ENCODE data around the gene PDE4C. TPM values are rescaled to one million over a fixed set of nuclear protein-coding genes. Genes with fewer than 3 reads are reported as not detected.
A peak's percentile ranks its signal among the peaks of the same experiment; 100 is the strongest.
"Not testable (repeated sequence)": the region's sequence is repeated elsewhere in the genome, so short reads cannot be mapped to it uniquely, and the experiment has no call there.

PDE4C gene
- total RNA-seq, 1 experiment from 2014 or later: 3.0 TPM

DNA sequence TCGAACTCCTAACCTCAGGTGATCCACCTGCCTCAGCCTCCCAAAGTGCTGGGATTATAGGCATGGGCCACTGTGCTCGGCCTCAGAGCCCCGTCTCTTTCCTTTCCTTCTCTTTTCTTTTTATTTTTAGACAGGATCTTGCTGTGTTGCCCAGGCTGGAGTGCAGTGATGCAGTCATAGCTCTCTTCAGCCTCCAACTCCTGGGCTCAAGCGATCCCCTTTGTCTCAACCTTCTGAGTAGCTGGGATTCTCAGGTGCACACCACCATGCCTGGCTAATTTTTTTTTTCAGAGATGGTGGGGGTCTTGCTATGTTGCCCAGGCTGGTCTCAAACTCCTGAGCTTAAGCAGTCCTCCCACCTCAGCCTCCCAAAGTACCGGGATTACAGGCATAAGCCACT, 16.3 kb downstream of the PDE4C start:
- H3K4me1 Mint-ChIP-seq: peaks cover 12% of the 10 kb centered on the region; the same call in 1 of the 2 replicates
- not testable (repeated sequence) for H3K9me3 Mint-ChIP-seq; H3K36me3 Mint-ChIP-seq; H3K4me3 Mint-ChIP-seq; DNase-seq (ENCODE audit: low spot score); ATAC-seq; H3K27me3 Mint-ChIP-seq (ENCODE audit: low read depth); H3K27ac Mint-ChIP-seq
- ChIA-PET POLR2A (interaction anchor here (1.3 kb wide), 1 partner anchor 11 kb away, joined by 4 read pairs; no protein-coding TSS in a partner anchor), CTCF (interaction anchor here (0.7 to 9.7 kb wide), 8 partner anchors 14 to 379 kb away, joined by 3 to 369 read pairs (median 4); a partner anchor contains a TSS)
- peak; percentile 59; the same call in 1 of the 2 replicates for TF ChIP-seq ZNF121 (CRISPR knock-in tag; IDR thresholded peaks at IDR 0.05)

DNA sequence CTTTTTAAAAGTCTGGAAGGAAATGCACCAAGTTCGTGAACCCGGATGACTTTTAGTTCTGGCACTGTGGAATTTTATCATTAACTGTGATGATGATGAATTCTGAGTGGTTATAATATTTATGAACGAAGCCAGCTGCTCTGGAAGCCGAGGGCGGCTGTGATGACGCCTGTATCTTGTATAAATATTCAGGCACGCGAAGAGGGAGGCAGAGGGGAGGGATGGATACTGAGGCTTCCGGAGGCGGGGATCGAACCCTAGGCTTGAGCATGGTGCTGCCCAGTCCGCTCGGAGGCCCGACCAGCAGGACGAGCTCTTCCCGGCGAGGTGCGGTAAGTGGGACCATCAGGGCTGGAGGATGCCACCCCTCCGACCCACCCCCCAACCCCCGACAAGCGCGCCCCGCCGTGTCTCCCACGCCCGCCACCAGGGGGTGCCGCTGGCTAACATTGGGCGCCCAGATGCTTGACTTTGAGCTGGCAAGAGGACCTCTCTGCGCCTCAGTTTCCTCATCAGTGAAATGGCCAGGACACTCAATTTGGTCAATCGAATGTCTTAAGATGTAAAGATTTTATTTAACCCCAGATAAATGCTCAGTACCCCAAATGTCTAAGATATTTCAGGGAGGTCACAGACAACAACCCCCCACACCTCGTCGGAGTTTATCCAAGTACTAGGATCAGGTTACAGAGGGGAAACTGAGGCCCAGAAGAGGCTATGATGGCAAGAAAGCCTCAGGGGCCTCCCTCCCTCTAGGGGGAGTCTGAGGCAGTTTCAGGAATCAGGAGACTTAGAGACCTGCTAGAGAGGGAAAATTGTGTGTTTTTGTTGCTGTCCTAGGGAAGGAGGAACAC, 17.9 kb downstream of the PDE4C start:
- no peaks in the 10 kb centered on the region for H3K36me3 Mint-ChIP-seq
- H3K27ac Mint-ChIP-seq: no peak overlapping the region; the same call in 1 of the 2 replicates
- no peak for ATAC-seq
- TF ChIP-seq CREB1 (CRISPR knock-in tag; IDR thresholded peaks at IDR 0.05) (no peak), NR3C1 (CRISPR knock-in tag; conservative IDR thresholded peaks at IDR 0.05; ENCODE audit: low read depth) (no peak), GTF2I (CRISPR knock-in tag; conservative IDR thresholded peaks at IDR 0.05) (peak; percentile 80; the same call in 1 of the 2 replicates), JAZF1 (CRISPR knock-in tag; IDR thresholded peaks at IDR 0.05) (no peak)
- TF ChIP-seq, protein P1, sequence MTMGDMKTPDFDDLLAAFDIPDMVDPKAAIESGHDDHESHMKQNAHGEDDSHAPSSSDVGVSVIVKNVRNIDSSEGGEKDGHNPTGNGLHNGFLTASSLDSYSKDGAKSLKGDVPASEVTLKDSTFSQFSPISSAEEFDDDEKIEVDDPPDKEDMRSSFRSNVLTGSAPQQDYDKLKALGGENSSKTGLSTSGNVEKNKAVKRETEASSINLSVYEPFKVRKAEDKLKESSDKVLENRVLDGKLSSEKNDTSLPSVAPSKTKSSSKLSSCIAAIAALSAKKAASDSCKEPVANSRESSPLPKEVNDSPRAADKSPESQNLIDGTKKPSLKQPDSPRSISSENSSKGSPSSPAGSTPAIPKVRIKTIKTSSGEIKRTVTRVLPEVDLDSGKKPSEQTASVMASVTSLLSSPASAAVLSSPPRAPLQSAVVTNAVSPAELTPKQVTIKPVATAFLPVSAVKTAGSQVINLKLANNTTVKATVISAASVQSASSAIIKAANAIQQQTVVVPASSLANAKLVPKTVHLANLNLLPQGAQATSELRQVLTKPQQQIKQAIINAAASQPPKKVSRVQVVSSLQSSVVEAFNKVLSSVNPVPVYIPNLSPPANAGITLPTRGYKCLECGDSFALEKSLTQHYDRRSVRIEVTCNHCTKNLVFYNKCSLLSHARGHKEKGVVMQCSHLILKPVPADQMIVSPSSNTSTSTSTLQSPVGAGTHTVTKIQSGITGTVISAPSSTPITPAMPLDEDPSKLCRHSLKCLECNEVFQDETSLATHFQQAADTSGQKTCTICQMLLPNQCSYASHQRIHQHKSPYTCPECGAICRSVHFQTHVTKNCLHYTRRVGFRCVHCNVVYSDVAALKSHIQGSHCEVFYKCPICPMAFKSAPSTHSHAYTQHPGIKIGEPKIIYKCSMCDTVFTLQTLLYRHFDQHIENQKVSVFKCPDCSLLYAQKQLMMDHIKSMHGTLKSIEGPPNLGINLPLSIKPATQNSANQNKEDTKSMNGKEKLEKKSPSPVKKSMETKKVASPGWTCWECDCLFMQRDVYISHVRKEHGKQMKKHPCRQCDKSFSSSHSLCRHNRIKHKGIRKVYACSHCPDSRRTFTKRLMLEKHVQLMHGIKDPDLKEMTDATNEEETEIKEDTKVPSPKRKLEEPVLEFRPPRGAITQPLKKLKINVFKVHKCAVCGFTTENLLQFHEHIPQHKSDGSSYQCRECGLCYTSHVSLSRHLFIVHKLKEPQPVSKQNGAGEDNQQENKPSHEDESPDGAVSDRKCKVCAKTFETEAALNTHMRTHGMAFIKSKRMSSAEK (CRISPR knock-in tag; IDR thresholded peaks at IDR 0.05; ENCODE audit: borderline replicate concordance): 0 out of 2 replicates have a peak, but pooled peaks have one; percentile 26
- TF ChIP-seq, protein P2, sequence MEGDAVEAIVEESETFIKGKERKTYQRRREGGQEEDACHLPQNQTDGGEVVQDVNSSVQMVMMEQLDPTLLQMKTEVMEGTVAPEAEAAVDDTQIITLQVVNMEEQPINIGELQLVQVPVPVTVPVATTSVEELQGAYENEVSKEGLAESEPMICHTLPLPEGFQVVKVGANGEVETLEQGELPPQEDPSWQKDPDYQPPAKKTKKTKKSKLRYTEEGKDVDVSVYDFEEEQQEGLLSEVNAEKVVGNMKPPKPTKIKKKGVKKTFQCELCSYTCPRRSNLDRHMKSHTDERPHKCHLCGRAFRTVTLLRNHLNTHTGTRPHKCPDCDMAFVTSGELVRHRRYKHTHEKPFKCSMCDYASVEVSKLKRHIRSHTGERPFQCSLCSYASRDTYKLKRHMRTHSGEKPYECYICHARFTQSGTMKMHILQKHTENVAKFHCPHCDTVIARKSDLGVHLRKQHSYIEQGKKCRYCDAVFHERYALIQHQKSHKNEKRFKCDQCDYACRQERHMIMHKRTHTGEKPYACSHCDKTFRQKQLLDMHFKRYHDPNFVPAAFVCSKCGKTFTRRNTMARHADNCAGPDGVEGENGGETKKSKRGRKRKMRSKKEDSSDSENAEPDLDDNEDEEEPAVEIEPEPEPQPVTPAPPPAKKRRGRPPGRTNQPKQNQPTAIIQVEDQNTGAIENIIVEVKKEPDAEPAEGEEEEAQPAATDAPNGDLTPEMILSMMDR (IDR thresholded peaks at IDR 0.05): peak; percentile 66
- H3K9me3 Mint-ChIP-seq: no peaks in the 10 kb centered on the region
- POLR2A ChIA-PET: interaction anchor here (1.3 to 1.5 kb wide), 3 partner anchors 24 to 73 kb away, joined by 4 to 7 read pairs (median 6); partner anchors contain the start of gene JUND
- H3K27me3 Mint-ChIP-seq (ENCODE audit: low read depth): no peaks in the 10 kb centered on the region
- no peak overlapping the region for H3K4me3 Mint-ChIP-seq
- CTCF ChIA-PET: interaction anchor here (0.5 to 9.7 kb wide), 46 partner anchors 9 to 547 kb away, joined by 3 to 369 read pairs (median 4); partner anchors contain the start of genes ARRDC2, GDF15, IQCN and JUND
- peaks cover 12% of the 10 kb centered on the region for H3K4me1 Mint-ChIP-seq
- peak; percentile 74 for DNase-seq (ENCODE audit: low spot score)

DNA sequence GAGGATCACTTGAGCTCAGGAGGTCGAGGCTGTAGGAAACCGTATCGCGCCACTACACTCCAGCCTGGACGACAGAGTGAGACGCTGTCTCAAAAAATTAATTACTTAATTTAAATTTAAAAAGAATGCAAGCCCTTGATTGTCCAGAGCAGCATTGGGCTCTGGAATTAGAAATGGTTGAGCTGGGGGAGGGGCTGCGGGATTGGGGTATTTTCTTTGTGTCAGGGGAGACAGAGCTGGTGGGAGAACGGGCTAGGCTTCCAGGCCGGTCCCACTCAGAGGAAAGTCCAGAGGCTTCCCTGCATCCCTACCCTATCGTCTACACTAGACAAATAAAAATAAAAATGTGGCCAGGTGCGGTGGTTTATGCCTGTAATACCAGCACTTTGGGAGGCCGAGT, 20.2 kb downstream of the PDE4C start:
- DNase-seq (ENCODE audit: low spot score) (no peak), ATAC-seq (no peak)
- ChIA-PET CTCF (interaction anchor here (0.6 to 9.7 kb wide), 13 partner anchors 13 to 423 kb away, joined by 3 to 369 read pairs (median 13); partner anchors contain the start of genes JUND and MPV17L2), POLR2A (interaction anchor here (0.6 to 4.0 kb wide), 7 partner anchors 16 to 117 kb away, joined by 3 to 34 read pairs (median 3); partner anchors contain the start of genes JUND and LSM4)
- Mint-ChIP-seq H3K4me1 (peaks cover 22% of the 10 kb centered on the region), H3K9me3 (no peaks in the 10 kb centered on the region), H3K36me3 (peaks cover 6% of the 10 kb centered on the region), H3K27me3 (ENCODE audit: low read depth) (no peaks in the 10 kb centered on the region), H3K27ac (peak overlapping the region; percentile 79), H3K4me3 (peak overlapping the region; percentile 86)
- TF ChIP-seq, protein P3, sequence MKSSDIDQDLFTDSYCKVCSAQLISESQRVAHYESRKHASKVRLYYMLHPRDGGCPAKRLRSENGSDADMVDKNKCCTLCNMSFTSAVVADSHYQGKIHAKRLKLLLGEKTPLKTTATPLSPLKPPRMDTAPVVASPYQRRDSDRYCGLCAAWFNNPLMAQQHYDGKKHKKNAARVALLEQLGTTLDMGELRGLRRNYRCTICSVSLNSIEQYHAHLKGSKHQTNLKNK (CRISPR knock-in tag; IDR thresholded peaks at IDR 0.05): no peak
- no peak for TF ChIP-seq TP53 (CRISPR knock-in tag; IDR thresholded peaks at IDR 0.05)
